Esophagus muscularis mucosa (tissue), 4 donors: ENCODE data around the gene GPBP1L1. TPM values are rescaled to one million over a fixed set of nuclear protein-coding genes. Genes with fewer than 3 reads are reported as not detected.

Source experiments
- DNase-seq: peaks from one replicate; pipeline ENCODE4 v3.0.0-alpha.2; 2017; ENCODE audit errors: extremely low spot score
- H3K27ac ChIP-seq, 4 donors: fragments of 200-600 bp; sonication (generic); replicated peaks in 1 of 4; 1 replicate in 3 of 4; 2 replicates in 1 of 4; pipeline ENCODE4 v1.5.1; 2016 to 2019; ENCODE audit warnings: mild to moderate bottlenecking in 1 of 4
- H3K27me3 ChIP-seq, 4 donors: fragments of 200-600 bp; sonication (generic); one replicate each; pipeline versions ENCODE4 v1.5.1 to v1.6.0; 2016 to 2019
- H3K36me3 ChIP-seq, 4 donors: fragments of 200-600 bp; sonication (generic); one replicate each; pipeline ENCODE4 v1.5.1; 2016 to 2019
- H3K4me1 ChIP-seq, 4 donors: fragments of 200-600 bp; sonication (generic); one replicate each; pipeline ENCODE4 v1.5.1; 2016 to 2019
- H3K4me3 ChIP-seq, 4 donors: fragments of 200-600 bp; sonication (generic); 1 replicate in 2 of 4; 2 replicates in 2 of 4; pipeline ENCODE4 v1.5.1; 2016 to 2019; ENCODE audit warnings: mild to moderate bottlenecking in 4 of 4, moderate library complexity in 1 of 4
- H3K9me3 ChIP-seq, 4 donors: fragments of 200-600 bp; sonication (generic); 1 replicate in 3 of 4; 2 replicates in 1 of 4; pipeline ENCODE4 v1.5.1; 2016 to 2019
- EP300 ChIP-seq: sonication (generic); formaldehyde crosslinking; IDR thresholded peaks from one replicate; pipeline ENCODE4 v1.6.1; 2017; ENCODE audit warnings: antibody characterized with exemption
- POLR2A ChIP-seq: fragments of 450-650 bp; IDR thresholded peaks from one replicate; pipeline ENCODE4 v1.6.1; 2017; ENCODE audit warnings: antibody characterized with exemption, moderate library complexity, mild to moderate bottlenecking, low read depth
- POLR2AphosphoS5 ChIP-seq, 2 donors: sonication (generic); formaldehyde crosslinking; IDR thresholded peaks; one replicate each; pipeline ENCODE4 v1.6.1; 2017; ENCODE audit warnings: antibody characterized with exemption in 2 of 2
- WGBS: methylation state at CpG from one replicate; pipeline ENCODE4 v1.1.5; 2018; 5-methylcytosine and 5-hydroxymethylcytosine counted together
- intact Hi-C: fragments of 100-400 bp; cut with DNase I; formaldehyde crosslinking; loops from one replicate; pipeline ENCODE4 v1.15.1; 2023
- total RNA-seq, 4 donors: library from RNA; depleted of rRNA; stranded (reverse); fragments of >200 nt; gene quantifications; one replicate each; pipeline versions ENCODE4 v1.1.0 to v1.2.1, GENCODE V29; 2016
- TF ChIP-seq, protein P1 (sequence below), 3 experiments: fragments of 200-600 bp in 2 of 3; fragments of 450-650 bp in 1 of 3; sonication (generic) in 2 of 3; IDR thresholded peaks; one replicate each; pipeline ENCODE4 v1.5.1; 2017 to 2019; ENCODE audit warnings: antibody characterized with exemption in 3 of 3, mild to moderate bottlenecking in 2 of 3, moderate library complexity in 1 of 3

Gene GPBP1L1
- total RNA-seq, 4 donors from 2014 or later: 87.6 to 110 (median 98.7) TPM

DNA sequence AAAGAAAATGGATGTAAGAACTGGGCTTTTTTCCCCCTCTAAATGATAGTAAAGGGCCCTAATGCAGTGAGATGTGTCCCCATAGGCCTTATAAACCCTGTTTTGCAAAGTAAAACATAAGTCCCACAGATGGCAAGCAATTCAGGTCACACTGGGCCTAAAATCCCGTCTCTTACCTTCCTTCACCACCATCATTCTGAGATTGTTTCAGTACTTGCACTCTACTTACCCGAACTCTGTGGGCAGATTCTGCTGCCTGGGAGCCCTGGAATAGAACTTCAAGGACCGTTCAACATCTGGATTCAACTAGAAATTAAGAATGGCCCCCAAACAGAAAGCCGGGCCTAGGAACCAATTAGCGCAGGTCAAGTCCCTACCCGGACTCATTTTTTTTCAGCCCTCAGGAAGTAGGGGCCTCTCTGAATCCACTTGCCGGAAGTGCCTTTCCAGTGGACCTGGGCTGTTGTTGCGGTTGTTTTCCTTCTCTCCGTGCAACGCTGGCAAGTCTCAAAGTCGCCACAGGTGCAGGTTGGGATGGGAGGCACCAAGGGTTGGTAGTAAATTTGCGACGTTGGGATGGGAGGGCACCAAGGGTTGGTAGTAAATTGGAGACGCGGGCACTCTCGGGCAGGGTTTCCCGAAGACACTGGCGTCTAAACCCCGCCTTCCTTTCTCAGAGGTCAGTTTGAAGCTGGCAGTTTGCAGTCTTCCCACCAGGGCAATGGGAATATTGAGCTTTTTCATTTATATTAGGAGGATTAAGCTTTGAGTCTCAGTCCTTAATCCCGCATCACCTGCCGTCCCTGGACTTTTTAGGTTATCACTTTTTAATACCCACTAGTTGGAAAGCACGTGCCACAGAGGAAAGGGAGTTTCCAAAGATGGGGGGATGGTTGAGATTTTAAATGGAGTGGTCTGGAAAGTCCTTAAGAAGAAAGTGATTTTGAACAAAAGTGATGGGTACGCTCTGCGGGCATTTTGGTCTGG is 1.7 kb upstream of the GPBP1L1 start, which contains the start of gene TMEM69:
TSS of gene TMEM69 (plus strand) at position 428 of the 987 bp plus-strand sequence. CDS start 2,888 bp downstream, outside the sequence.
- peaks cover under 1 to 34% (median 13%) of the 10 kb centered on the region in 4 donors for H3K36me3 ChIP-seq
- peak; percentile 72 to 77 for TF ChIP-seq POLR2AphosphoS5 (IDR thresholded peaks at IDR 0.05)
- TF ChIP-seq, protein P1, sequence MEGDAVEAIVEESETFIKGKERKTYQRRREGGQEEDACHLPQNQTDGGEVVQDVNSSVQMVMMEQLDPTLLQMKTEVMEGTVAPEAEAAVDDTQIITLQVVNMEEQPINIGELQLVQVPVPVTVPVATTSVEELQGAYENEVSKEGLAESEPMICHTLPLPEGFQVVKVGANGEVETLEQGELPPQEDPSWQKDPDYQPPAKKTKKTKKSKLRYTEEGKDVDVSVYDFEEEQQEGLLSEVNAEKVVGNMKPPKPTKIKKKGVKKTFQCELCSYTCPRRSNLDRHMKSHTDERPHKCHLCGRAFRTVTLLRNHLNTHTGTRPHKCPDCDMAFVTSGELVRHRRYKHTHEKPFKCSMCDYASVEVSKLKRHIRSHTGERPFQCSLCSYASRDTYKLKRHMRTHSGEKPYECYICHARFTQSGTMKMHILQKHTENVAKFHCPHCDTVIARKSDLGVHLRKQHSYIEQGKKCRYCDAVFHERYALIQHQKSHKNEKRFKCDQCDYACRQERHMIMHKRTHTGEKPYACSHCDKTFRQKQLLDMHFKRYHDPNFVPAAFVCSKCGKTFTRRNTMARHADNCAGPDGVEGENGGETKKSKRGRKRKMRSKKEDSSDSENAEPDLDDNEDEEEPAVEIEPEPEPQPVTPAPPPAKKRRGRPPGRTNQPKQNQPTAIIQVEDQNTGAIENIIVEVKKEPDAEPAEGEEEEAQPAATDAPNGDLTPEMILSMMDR (IDR thresholded peaks at IDR 0.05): peak in 2 of 3 experiments; percentile 6 to 42
- TF ChIP-seq EP300: no peak
- WGBS: under 1% methylated on average over 22 of the region's 24 CpGs
- H3K27ac ChIP-seq: peak within 1 kb of the TSS; percentile 93 to 97 (median 96)
- H3K4me3 ChIP-seq: peak within 1 kb of the TSS; percentile 77 to 95 (median 92)
- intact Hi-C loops: loop anchor here (5.0 to 10.0 kb wide), 2 partner anchors 101 to 197 kb away; no protein-coding TSS in a partner anchor
- peaks cover 16 to 53% (median 43%) of the 10 kb centered on the region in 4 donors for H3K4me1 ChIP-seq
- DNase-seq: peak; percentile 95
- H3K27me3 ChIP-seq: no peaks in the 10 kb centered on the region
- H3K9me3 ChIP-seq: no peaks in the 10 kb centered on the region

DNA sequence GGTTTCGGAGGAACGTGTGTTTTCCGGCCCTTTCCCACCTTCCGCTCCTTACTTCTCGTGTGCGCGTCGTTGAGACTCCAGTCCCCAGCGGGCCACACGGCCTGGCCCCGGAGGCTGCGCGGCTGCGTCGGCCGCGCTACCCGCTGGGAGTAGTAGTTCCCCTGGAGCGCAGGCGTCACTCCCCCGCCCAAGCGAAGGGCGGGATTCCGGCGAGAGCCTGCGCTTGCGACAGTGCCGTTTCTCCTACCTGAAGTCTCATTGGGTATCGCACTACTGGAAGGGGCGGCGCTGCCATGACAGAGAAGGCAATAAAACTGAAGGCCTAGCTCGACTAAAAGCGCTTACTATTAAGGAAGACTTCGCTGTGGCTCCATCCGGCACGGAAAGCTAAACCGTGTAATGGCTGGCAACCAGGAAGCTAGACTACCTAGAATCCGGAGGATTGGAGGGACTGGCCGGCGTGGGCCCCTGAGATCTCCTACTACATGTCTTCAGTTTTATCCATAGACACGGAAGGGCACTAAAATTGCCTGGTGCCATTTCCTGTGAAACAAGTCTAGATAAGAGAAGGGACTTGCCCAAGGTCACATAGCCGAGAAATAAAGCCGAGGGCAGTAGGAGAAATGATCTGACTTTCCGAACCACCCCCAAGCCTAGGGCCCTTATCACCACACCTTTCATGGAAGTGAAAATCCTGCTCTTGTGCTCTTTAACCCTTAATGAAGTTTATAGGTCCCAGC is 851 bp upstream of the GPBP1L1 start:
- WGBS: 3% methylated on average over 33 of the region's 44 CpGs
- TF ChIP-seq EP300 (no peak), POLR2A (peak; percentile 25), POLR2AphosphoS5 (IDR thresholded peaks at IDR 0.05) (peak; percentile 93 to 94)
- intact Hi-C loops: loop anchor here (5.0 to 10.0 kb wide), 2 partner anchors 100 to 198 kb away; no protein-coding TSS in a partner anchor
- peak overlapping the region; percentile 93 to 97 (median 96) for H3K27ac ChIP-seq
- H3K4me3 ChIP-seq: peak overlapping the region; percentile 77 to 95 (median 92)
- H3K36me3 ChIP-seq: peaks cover 0 to 26% (median 10%) of the 10 kb centered on the region in 4 donors
- peak; percentile 98 for DNase-seq
- H3K27me3 ChIP-seq: no peaks in the 10 kb centered on the region
- H3K4me1 ChIP-seq: peaks cover 24 to 62% (median 51%) of the 10 kb centered on the region in 4 donors
- H3K9me3 ChIP-seq: no peaks in the 10 kb centered on the region

GRCh38 chr1:45686015-45686287 is 382 bp downstream of the GPBP1L1 start:
- Histone ChIP-seq H3K4me1 (peaks cover 35 to 74% (median 64%) of the 10 kb centered on the region in 4 donors), H3K27ac (peak overlapping the region; percentile 93 to 97 (median 96)), H3K27me3 (no peaks in the 10 kb centered on the region), H3K9me3 (no peaks in the 10 kb centered on the region), H3K36me3 (peaks cover 0 to 15% (median 5%) of the 10 kb centered on the region in 4 donors), H3K4me3 (peak overlapping the region; percentile 77 to 95 (median 92))
- intact Hi-C loops: loop anchor here (5.0 to 10.0 kb wide), 2 partner anchors 99 to 199 kb away; no protein-coding TSS in a partner anchor
- no peak for TF ChIP-seq EP300
- no peak for TF ChIP-seq POLR2A
- WGBS: 0% methylated on average over 6 of the region's 27 CpGs
- DNase-seq: peak; percentile 92

DNA sequence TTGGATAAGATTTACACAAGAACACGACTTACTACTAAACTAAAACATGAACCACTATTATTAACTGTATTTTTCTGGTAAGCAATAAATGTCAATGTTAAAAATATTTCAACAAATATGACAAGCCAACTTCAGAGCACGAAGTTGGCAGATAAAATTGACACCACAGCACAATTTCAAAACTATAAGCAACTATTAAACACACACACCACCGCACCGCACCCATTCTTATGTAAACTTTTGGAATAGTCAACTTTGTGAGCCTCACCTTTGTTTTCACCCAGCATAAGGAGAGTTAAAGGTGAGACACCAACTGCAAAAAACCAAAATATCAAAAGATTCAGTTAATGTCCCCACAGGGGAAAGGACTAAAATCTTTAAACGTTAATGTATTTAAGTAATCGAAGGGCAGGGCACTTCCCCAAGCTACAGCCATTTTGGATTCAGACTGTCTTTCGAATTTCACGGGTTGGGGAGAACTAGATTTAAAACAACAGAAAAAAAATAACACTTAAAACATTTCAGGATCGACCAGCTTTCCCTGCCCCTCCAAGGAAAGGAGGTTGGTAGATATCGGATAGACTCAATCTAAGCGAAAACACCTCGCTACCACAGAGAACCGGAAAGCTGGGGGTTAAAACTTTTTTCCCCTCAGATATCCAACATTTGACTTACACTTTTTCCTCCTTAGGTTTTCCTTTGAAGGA is 872 bp downstream of the GPBP1L1 start:
- Histone ChIP-seq H3K9me3 (no peaks in the 10 kb centered on the region), H3K36me3 (peaks cover 0 to 10% (median 3%) of the 10 kb centered on the region in 4 donors), H3K27ac (peak overlapping the region; percentile 93 to 97 (median 96)), H3K27me3 (no peaks in the 10 kb centered on the region), H3K4me1 (peaks cover 38 to 79% (median 68%) of the 10 kb centered on the region in 4 donors), H3K4me3 (peak overlapping the region; percentile 77 to 95 (median 92))
- WGBS: 0% methylated on average over 13 of the region's 13 CpGs
- TF ChIP-seq EP300: no peak
- TF ChIP-seq POLR2A: no peak
- TF ChIP-seq POLR2AphosphoS5 (IDR thresholded peaks at IDR 0.05): no peak
- TF ChIP-seq, protein P1 (IDR thresholded peaks at IDR 0.05): no peak
- no peak for DNase-seq
- intact Hi-C loops: loop anchor here (5.0 to 10.0 kb wide), 2 partner anchors 98 to 199 kb away; no protein-coding TSS in a partner anchor

- WGBS: 52% methylated on average over 2 of the region's 2 CpGs
- DNase-seq: no peak
- intact Hi-C loops: loop anchor here (10.0 kb wide), 1 partner anchor 200 kb away; no protein-coding TSS in a partner anchor
- Histone ChIP-seq H3K4me3 (peak overlapping the region; percentile 77 to 95 (median 92)), H3K36me3 (no peaks in the 10 kb centered on the region), H3K27ac (no peak overlapping the region), H3K4me1 (peaks cover 47 to 79% (median 73%) of the 10 kb centered on the region in 4 donors), H3K27me3 (no peaks in the 10 kb centered on the region), H3K9me3 (no peaks in the 10 kb centered on the region)
- TF ChIP-seq POLR2A: no peak
- TF ChIP-seq, protein P1 (IDR thresholded peaks at IDR 0.05): no peak
Observed at GRCh38 chr1:45684402-45684801, 1.9 kb downstream of the GPBP1L1 start.
